ENCODE results near the gene NUP93. TPM values are rescaled to one million over a fixed set of nuclear protein-coding genes. Genes with fewer than 3 reads are reported as not detected.
A peak's percentile ranks its signal among the peaks of the same experiment; 100 is the strongest.
"Not testable (repeated sequence)": the region's sequence is repeated elsewhere in the genome, so short reads cannot be mapped to it uniquely, and the experiment has no call there.

The NUP93 gene
- total RNA-seq, 1 experiment from 2014 or later: 134 TPM

- DNase-seq (ENCODE audit: low spot score): no peak
These were observed 50.0 kb downstream of the NUP93 start for GRCh38 chr16:56779906-56780305.

DNA sequence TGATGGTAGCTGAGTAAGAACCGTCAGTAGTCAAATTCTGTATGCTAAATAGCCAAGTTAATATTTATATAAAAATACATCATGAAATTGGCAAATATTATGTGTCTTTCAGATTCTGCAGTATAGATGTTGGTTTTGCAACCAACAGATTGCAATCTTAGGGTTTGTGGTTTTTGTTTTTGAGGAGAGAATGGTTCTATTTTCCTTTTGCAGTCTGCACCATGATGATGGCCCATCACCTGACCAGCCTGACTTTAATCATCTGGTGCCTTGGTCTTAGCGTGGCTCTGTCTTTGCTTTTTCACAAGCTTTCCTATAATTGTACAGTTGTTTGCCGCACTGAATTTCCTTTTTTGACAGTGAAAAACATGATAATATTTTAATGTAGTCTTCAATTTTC lies 50.7 kb downstream of the NUP93 start:
- DNase-seq (ENCODE audit: low spot score): no peak

DNA sequence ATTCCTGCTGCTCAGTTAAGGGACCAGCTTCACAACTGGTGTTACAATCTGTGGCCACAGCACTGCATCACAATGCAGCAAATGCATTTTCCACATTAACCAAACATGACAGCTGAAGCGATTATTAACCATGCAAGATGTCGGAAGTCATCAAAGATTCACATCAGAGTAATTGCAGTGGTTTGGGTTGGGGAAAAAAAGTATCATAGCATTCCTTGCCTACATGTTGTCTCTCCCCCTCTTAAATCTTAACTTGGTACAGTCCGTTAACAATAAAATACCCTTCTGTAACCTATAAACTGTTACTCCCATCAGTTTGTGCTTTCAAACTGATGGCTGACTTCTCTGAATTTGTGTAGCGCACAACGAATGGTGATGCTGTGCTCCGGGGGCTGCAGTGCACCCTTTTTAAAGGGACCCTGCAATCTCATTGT lies 51.6 kb downstream of the NUP93 start:
- no peak for DNase-seq (ENCODE audit: low spot score)

- DNase-seq (ENCODE audit: low spot score): no peak
These were observed 53.4 kb downstream of the NUP93 start for GRCh38 chr16:56783344-56783743.

DNA sequence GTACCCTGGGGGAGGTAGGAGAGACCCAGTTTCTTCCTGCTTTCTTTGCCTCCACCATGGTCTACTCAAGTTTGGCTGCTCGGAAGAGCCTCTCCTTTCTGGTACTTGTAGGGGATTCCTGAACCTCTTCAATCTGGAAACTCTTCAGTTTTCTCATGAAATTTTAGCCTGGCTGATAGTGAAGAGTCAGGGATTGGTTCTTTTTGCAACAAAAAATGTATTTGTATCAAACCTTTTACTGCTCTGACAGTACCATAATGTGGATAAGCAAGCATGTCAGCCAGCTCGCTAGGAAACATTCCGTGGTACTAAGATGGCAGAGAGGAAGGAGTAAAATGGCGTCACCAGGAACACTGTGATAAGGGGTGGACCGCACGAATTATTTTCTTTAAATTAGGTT lies 55.4 kb downstream of the NUP93 start:
- DNase-seq (ENCODE audit: low spot score): no peak

- DNase-seq (ENCODE audit: low spot score): no peak
These were observed 57.2 kb downstream of the NUP93 start for GRCh38 chr16:56787167-56787566.

DNA sequence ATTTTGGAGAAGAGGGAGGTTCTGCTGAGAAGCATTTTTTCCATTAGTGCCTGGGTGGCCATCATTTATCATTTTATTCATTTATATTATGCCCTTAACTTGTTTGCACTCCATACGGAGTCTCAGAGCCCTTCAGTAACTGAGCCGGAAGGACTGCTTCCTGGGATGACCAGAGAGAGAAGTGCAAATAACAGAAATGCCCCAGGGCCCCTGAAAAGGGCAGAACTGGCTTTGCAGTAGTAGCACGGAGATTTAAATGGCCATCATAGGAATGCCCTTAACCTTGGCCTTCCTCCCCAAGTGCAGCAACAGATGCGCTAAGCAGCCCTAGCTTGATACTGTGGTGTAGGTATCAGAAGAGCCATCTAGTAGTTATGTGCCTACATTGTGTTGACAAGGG lies 58.5 kb downstream of the NUP93 start:
- DNase-seq (ENCODE audit: low spot score): no peak

- DNase-seq (ENCODE audit: low spot score): peak; percentile 66
These were observed 59.4 kb downstream of the NUP93 start for GRCh38 chr16:56789360-56789759.

- no peak for DNase-seq (ENCODE audit: low spot score)
These were observed 63.0 kb downstream of the NUP93 start for GRCh38 chr16:56792967-56793366.

- peak; percentile 61 for DNase-seq (ENCODE audit: low spot score)
These were observed 63.6 kb downstream of the NUP93 start for GRCh38 chr16:56793492-56793891.

- DNase-seq (ENCODE audit: low spot score): peak; percentile 34
These were observed 65.1 kb downstream of the NUP93 start for GRCh38 chr16:56795011-56795410.

DNA sequence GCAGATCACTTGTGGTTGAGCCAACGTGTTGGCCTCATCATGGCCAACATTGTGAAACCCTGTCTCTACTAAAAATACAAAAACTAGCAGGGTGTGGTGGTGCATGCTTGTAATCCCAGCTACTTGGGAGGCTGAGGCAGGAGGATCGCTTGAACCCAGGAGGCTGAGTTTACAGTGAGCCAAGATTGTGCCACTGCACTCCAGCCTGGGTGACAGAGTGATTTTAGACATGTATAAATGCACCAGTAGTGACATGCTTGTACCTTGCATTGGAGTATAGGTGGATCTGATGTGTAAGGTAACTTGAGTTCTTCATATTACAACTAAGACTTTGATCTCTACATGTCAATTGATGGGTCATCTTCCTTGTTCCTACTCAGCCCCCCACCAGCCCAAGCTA lies 67.1 kb downstream of the NUP93 start:
- not testable (repeated sequence) for DNase-seq (ENCODE audit: low spot score)

DNA sequence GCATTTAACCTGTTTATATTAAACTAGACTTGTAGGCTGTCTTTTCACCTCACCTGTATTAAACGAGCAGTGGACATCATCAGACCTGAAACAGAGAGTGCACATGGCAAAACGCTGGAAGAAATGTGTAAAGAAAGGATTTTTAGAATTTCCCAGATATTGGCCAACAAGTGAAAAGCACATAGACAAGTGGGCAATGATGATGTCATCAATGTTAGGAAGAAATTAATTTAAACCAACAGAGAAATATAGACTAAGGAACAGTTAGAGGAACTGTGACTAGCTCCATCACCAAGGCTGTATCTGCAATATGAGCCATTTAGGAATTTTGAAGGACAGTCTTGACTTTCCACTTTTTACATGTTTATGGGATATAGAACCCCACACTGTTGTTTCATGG lies 67.9 kb downstream of the NUP93 start:
- DNase-seq (ENCODE audit: low spot score): no peak

DNA sequence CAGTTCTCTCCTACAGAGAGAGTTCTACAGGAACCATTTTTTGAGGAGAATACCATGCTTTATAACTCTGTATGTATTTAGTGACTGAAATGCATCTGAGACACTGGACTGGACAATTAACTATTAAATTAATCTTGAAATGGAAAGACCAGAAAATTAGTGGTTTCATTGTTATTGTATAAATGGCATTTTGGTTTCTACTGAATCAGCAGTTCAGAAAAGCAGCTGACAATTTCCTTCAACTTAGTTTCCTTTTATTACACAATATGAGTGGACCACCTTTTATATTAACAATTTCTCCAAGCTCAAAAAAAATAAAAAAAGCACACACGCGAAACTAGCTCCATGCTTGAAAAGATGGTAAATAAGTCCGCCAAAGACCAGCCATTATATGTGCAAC lies 69.0 kb downstream of the NUP93 start:
- no peak for DNase-seq (ENCODE audit: low spot score)

GRCh38 chr16:56800355-56800754 lies 70.4 kb downstream of the NUP93 start:
- DNase-seq (ENCODE audit: low spot score): no peak

DNA sequence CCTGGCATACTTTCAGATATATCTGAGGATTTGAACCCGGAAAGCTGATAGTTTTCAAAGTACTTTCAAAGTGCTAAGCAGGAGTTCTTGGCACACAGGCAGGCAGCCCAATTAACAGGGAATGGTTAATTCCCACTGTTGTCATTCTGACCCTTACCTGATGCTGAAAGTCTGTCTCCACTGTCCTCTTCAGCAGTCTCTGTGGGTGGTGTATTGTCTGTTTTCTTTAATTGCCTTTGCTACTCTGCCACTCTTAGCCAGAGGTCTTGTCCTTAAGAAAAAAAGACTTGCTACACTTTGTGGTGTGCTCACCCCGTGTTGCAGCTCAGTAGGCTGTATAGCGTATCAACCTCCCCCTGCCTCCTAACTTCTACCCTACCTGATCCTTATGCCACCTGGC lies 71.8 kb downstream of the NUP93 start:
- DNase-seq (ENCODE audit: low spot score): no peak

GRCh38 chr16:56807011-56807675 lies 77.2 kb downstream of the NUP93 start:
- peak; percentile 78 for DNase-seq (ENCODE audit: low spot score)

DNA sequence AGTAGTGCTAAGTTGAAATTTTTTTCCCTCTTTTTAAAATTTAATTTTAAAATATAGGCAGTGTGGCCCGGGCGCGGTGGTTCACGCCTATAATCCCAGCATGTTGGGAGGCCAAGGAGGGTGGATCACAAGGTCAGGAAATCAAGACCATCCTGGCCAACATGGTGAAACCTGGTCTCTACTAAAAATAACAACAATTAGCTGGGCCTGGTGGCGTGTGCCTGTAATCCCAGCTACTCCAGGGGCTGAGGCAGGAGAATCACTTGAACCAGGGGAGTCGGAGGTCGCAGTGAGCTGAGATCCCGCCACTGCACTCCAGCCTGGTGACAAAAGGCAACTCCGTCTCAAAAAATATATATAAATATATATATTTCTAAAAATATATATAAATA lies 77.7 kb downstream of the NUP93 start:
- not testable (repeated sequence) for DNase-seq (ENCODE audit: low spot score)

GRCh38 chr16:56810954-56811353 lies 81.0 kb downstream of the NUP93 start:
- DNase-seq (ENCODE audit: low spot score): no peak

- not testable (repeated sequence) for DNase-seq (ENCODE audit: low spot score)
These were observed 81.7 kb downstream of the NUP93 start for GRCh38 chr16:56811602-56812001.

DNA sequence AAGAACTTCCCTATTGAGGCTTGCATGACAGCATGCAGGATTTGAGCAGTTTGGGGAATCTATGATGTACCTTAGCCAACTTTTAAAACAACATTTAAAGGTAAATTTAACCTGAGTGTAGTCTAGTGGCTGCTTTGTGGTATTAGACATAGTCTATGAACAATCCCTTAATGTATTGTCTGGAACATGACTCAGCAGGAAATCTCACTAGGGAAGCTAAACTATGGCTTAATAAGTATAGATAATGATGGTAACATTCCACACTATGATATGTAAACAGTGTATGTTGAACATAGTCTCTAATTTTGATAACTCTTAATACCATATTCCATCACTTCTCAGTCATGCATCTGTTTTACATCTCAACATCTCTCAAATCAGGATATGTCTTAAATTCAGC lies 83.0 kb downstream of the NUP93 start:
- DNase-seq (ENCODE audit: low spot score): peak; percentile 58

DNA sequence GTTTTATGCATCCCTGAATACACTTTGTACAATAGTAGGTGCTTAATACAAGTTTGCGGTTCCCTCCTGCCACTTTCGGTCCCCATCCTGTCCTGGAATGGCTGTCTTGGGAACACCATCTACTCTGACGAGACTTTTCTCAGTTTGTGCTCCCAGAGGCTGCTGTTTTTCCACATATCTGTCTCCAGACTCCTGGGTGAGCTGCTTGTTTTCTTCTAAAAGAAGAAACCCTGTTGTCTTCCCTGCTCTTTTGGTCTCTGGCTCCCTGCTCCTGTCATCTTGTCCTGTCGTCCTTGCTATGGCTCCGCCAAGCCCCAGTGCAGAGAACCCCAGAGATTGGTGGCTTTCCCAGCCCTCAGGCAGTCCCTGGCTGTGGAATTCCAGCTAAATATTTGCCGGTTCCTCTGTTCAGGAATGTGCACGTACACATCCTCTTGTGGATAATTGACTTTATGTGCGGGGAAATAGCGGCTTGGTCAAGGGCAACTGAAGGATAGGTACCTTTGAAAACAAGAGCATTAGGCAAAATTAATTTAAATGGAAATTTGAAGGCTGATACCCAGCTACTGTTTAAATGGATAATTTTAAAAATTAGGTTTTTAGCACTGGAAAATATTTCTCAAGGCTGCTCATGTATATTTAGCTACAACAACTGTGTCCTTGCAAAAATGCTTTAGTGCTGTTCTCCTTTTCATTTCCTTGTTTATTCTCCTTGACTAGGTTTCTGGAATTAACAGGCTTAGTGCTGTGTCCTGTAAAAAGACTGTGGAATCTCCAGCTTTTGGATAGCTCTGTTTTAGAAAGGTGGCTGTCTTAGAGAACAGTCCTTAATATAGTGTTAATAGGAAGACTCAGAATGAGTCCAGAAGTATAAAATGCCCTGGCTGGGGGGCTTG lies 84.9 kb downstream of the NUP93 start:
- DNase-seq (ENCODE audit: low spot score): peak; percentile 51

- DNase-seq (ENCODE audit: low spot score): peak; percentile 44
These were observed 85.8 kb downstream of the NUP93 start for GRCh38 chr16:56815721-56816120.
